ENCODE data around the gene ERC1. TPM values are rescaled to one million over a fixed set of nuclear protein-coding genes. Genes with fewer than 3 reads are reported as not detected.

Gene ERC1
- total and polyA plus RNA-seq, 2 donors (not counting 3 experiments of a cell fraction or from before 2014, with no cell fraction given), result 11.7 to 66.1 TPM

DNA sequence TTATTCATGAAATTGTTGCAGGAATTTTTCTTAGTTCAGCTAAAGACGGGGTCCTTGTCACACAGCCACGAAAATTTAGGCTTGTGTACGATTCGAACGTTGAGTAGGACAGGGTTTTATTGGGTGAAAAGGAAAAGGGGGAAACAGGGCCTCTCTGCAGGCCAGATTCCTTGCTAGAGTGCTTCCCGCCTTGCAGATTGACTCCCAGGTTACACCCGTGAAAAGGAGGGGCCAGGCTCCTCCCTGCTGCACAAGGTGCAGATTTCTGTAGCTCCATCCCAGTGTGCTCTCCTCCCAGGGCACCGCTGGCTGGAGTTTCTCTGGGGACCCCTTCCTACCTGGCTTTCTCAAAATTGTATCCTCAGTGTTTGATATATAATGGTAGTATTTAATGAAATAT lies 221.5 kb downstream of the ERC1 start:
- no peak overlapping the region for H3K9ac ChIP-seq (replicated peaks; ENCODE audit: extremely low read depth, insufficient read depth, low read length)
- H4K20me1 ChIP-seq (replicated peaks; ENCODE audit: control insufficient read depth, extremely low read depth, insufficient read depth, low read length), result no peaks in the 10 kb centered on the region
- no peak overlapping the region for H2AFZ ChIP-seq (ENCODE audit: low read depth, low read length)
- H3K4me2 ChIP-seq (ENCODE audit: insufficient read depth, low read length), result no peak overlapping the region
- H3K4me3 ChIP-seq (replicated peaks in 1 of 3; ENCODE audit: insufficient read depth in 1 of 3, low read depth in 1 of 3, low read length in 3 of 3), result no peak overlapping the region
- no peaks in the 10 kb centered on the region for H3K27me3 ChIP-seq (ENCODE audit: control insufficient read depth in 2 of 2, insufficient read depth in 2 of 2, low read length in 2 of 2)
- ChIA-PET POLR2A (no interaction called here), CTCF (interaction anchor here (1.4 kb wide), 1 partner anchor 11 kb away, joined by 3 read pairs; no protein-coding TSS in a partner anchor)
- H3K9me3 ChIP-seq (replicated peaks; ENCODE audit: control insufficient read depth, insufficient read depth, low read length), result no peaks in the 10 kb centered on the region
- H3K79me2 ChIP-seq (ENCODE audit: control insufficient read depth, insufficient read depth, low read length), result no peaks in the 10 kb centered on the region
- H3K4me1 ChIP-seq (ENCODE audit: control insufficient read depth, extremely low read depth, insufficient read depth, low read length), result peaks cover 9% of the 10 kb centered on the region
- TF ChIP-seq, protein P1, sequence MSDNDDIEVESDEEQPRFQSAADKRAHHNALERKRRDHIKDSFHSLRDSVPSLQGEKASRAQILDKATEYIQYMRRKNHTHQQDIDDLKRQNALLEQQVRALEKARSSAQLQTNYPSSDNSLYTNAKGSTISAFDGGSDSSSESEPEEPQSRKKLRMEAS (IDR thresholded peaks at IDR 0.05; ENCODE audit: insufficient read depth, insufficient read length), result no peak
- TF ChIP-seq POLR2A (IDR thresholded peaks at IDR 0.05; ENCODE audit: low read depth, low read length) (no peak), JUN (IDR thresholded peaks at IDR 0.05; ENCODE audit: borderline replicate concordance, insufficient read depth, insufficient read length, low read depth) (no peak), POLR2AphosphoS5 (IDR thresholded peaks at IDR 0.05; ENCODE audit: insufficient read depth, low read depth, low read length) (no peak), FOS (IDR thresholded peaks at IDR 0.05; ENCODE audit: borderline replicate concordance, insufficient read depth, low read length) (no peak), EZH2 (IDR thresholded peaks at IDR 0.05; ENCODE audit: borderline replicate concordance, low read depth, low read length, severe bottlenecking) (no peak), GATA2 (IDR thresholded peaks at IDR 0.05; ENCODE audit: insufficient read depth, insufficient read length, low read depth, low read length) (no peak), MYC (IDR thresholded peaks at IDR 0.05; ENCODE audit: low read depth, low read length) (no peak)
- TF ChIP-seq, protein P2, sequence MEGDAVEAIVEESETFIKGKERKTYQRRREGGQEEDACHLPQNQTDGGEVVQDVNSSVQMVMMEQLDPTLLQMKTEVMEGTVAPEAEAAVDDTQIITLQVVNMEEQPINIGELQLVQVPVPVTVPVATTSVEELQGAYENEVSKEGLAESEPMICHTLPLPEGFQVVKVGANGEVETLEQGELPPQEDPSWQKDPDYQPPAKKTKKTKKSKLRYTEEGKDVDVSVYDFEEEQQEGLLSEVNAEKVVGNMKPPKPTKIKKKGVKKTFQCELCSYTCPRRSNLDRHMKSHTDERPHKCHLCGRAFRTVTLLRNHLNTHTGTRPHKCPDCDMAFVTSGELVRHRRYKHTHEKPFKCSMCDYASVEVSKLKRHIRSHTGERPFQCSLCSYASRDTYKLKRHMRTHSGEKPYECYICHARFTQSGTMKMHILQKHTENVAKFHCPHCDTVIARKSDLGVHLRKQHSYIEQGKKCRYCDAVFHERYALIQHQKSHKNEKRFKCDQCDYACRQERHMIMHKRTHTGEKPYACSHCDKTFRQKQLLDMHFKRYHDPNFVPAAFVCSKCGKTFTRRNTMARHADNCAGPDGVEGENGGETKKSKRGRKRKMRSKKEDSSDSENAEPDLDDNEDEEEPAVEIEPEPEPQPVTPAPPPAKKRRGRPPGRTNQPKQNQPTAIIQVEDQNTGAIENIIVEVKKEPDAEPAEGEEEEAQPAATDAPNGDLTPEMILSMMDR (IDR thresholded peaks at IDR 0.05; ENCODE audit: extremely low read depth in 1 of 2, insufficient read depth in 1 of 2, low read depth in 1 of 2, low read length in 2 of 2), result no peak
- intact Hi-C loops (cut with micrococcal nuclease), result no loop called here
- dilution Hi-C loops (cut with MboI; ENCODE audit: extremely low pct_ligation_motif_present, low sequenced_read_pairs), result no loop called here
- no peak for FAIRE-seq
- BruUV-seq (replicated peaks), result no TSS peak
- no peak overlapping the region for H3K27ac ChIP-seq (ENCODE audit: insufficient read depth, low read depth, low read length)
- H3K36me3 ChIP-seq (ENCODE audit: control insufficient read depth in 2 of 2, extremely low read depth in 1 of 2, insufficient read depth in 2 of 2, low read length in 2 of 2), result no peaks in the 10 kb centered on the region
- no peak for DNase-seq (ENCODE audit: low read depth, low spot score)
- H3K9me1 ChIP-seq (replicated peaks; ENCODE audit: control insufficient read depth, extremely low read depth, insufficient read depth, low read length), result no peaks in the 10 kb centered on the region
